MCF 10A (cell line): ENCODE results near the gene LCN12. TPM values are rescaled to one million over a fixed set of nuclear protein-coding genes. Genes with fewer than 3 reads are reported as not detected.

Experiments
- BruUV-seq: library from RNA; stranded (reverse); fragments of 400-500 nt; replicated peaks from 2 replicates; lab custom pipeline; 2021; lab: Mats Ljungman, UMichigan
- CTCF ChIA-PET: fragments of 300-600 bp; sonication (Branson Sonifier 250); formaldehyde crosslinking; extraction: SDS; loops from one replicate; lab custom pipeline; 2021; ENCODE audit warnings: antibody characterized with exemption, inconsistent platforms; lab: Yijun Ruan, JAX
- POLR2A ChIA-PET: fragments of 300-600, 350-650 bp; sonication (Branson Sonifier 250); formaldehyde crosslinking; extraction: SDS; loops from one replicate; lab custom pipeline; 2020; ENCODE audit warnings: antibody characterized with exemption, inconsistent platforms; lab: Yijun Ruan, JAX
- DNase-seq: peaks from one replicate; pipeline ENCODE4 v3.0.0-alpha.2; 2018; ENCODE audit not compliant: unreplicated experiment
- H3K27ac Mint-ChIP-seq: one replicate; pipeline ENCODE4 v1.8.0; 2022; ENCODE audit warnings: mild to moderate bottlenecking, low read depth, mixed read lengths; ENCODE audit not compliant: unreplicated experiment
- H3K27me3 Mint-ChIP-seq: one replicate; pipeline ENCODE4 v1.8.0; 2022; ENCODE audit warnings: mixed read lengths; ENCODE audit not compliant: insufficient read depth, unreplicated experiment
- H3K36me3 Mint-ChIP-seq: one replicate; pipeline ENCODE4 v1.8.0; 2022; ENCODE audit warnings: mild to moderate bottlenecking, moderate library complexity, mixed read lengths; ENCODE audit not compliant: insufficient read depth, unreplicated experiment
- H3K4me1 Mint-ChIP-seq: one replicate; pipeline ENCODE4 v1.8.0; 2022; ENCODE audit warnings: mixed read lengths; ENCODE audit not compliant: insufficient read depth, unreplicated experiment
- H3K4me3 Mint-ChIP-seq: one replicate; pipeline ENCODE4 v1.8.0; 2022; ENCODE audit warnings: mild to moderate bottlenecking, moderate library complexity, mixed read lengths; ENCODE audit not compliant: unreplicated experiment
- H3K9me3 Mint-ChIP-seq: one replicate; pipeline ENCODE4 v1.8.0; 2022; ENCODE audit warnings: mixed read lengths; ENCODE audit not compliant: unreplicated experiment
- intact Hi-C: fragments of 100-400 bp; cut with micrococcal nuclease; formaldehyde crosslinking; loops from 2 replicates; pipeline ENCODE4 v1.14.1; 2022
- total RNA-seq: library from RNA; stranded (reverse); gene quantifications from 2 replicates; pipeline ENCODE4 v1.2.3, GENCODE V29; 2022
- TF ChIP-seq, protein P1 (sequence below): fragments of 200-600 bp; IDR thresholded peaks from one replicate; pipeline ENCODE4 v1.8.0; 2022; ENCODE audit warnings: antibody characterized with exemption, mild to moderate bottlenecking; ENCODE audit not compliant: unreplicated experiment

Gene LCN12
- total RNA-seq, 1 experiment from 2014 or later = 0.86 TPM

DNA sequence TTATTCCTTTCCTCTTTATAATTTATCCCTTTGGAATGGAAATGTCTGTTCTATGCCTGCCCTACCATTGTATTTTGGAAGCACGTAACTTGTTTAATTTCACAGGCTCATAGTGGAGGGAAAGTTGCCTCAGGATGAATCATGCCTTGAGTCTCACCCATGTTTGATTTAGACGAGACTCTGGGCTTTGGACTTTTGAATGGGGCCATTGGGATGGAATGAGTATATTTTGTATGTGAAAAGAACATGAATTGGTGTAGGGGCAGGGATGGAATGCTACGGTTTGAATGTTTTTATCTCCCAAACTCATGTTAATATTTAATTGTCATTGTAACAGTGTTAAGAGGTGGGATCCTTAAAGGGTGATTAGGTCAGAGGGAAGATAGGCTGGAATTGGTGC lies 17.8 kb upstream of the LCN12 start:
- intact Hi-C loops = no loop called here
- peaks cover 15% of the 10 kb centered on the region for H3K4me1 Mint-ChIP-seq
- TF ChIP-seq, protein P1, sequence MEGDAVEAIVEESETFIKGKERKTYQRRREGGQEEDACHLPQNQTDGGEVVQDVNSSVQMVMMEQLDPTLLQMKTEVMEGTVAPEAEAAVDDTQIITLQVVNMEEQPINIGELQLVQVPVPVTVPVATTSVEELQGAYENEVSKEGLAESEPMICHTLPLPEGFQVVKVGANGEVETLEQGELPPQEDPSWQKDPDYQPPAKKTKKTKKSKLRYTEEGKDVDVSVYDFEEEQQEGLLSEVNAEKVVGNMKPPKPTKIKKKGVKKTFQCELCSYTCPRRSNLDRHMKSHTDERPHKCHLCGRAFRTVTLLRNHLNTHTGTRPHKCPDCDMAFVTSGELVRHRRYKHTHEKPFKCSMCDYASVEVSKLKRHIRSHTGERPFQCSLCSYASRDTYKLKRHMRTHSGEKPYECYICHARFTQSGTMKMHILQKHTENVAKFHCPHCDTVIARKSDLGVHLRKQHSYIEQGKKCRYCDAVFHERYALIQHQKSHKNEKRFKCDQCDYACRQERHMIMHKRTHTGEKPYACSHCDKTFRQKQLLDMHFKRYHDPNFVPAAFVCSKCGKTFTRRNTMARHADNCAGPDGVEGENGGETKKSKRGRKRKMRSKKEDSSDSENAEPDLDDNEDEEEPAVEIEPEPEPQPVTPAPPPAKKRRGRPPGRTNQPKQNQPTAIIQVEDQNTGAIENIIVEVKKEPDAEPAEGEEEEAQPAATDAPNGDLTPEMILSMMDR = no peak
- no peaks in the 10 kb centered on the region for H3K27me3 Mint-ChIP-seq
- H3K9me3 Mint-ChIP-seq = no peaks in the 10 kb centered on the region
- H3K27ac Mint-ChIP-seq = no peak overlapping the region
- ChIA-PET CTCF (no interaction called here), POLR2A (interaction anchor here (0.9 kb wide), 1 partner anchor 69 kb away, joined by 3 read pairs; no protein-coding TSS in a partner anchor)
- no peak for DNase-seq
- H3K36me3 Mint-ChIP-seq = peaks cover 16% of the 10 kb centered on the region
- BruUV-seq = no TSS peak
- no peak overlapping the region for H3K4me3 Mint-ChIP-seq

DNA sequence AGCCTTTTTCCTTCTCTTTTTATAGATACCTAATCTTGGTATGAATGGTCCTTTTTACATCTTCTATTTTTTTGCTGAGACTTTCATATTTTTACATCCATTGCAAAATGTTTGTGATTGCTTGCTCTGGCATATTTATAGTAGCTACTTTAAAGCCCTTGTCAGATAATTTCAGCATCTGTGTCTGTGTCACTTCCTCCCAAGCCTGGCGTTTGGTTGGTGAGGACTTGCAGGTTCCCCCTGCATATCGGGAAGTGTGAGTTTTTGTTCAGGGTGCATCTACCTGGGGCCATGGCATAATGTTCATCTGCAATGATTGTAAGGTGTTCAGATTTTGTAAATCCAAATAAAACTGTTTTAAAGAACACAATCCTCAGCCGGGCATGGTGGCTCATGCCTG lies 16.4 kb upstream of the LCN12 start:
- BruUV-seq = no TSS peak
- Mint-ChIP-seq H3K36me3 (peaks cover 27% of the 10 kb centered on the region), H3K27ac (no peak overlapping the region), H3K4me1 (peaks cover 17% of the 10 kb centered on the region), H3K27me3 (no peaks in the 10 kb centered on the region), H3K4me3 (no peak overlapping the region), H3K9me3 (no peaks in the 10 kb centered on the region)
- TF ChIP-seq, protein P1 = no peak
- intact Hi-C loops = no loop called here
- POLR2A ChIA-PET = no interaction called here
- CTCF ChIA-PET = interaction anchor here (0.9 kb wide), 1 partner anchor 91 kb away, joined by 4 read pairs; no protein-coding TSS in a partner anchor
- DNase-seq = no peak

DNA sequence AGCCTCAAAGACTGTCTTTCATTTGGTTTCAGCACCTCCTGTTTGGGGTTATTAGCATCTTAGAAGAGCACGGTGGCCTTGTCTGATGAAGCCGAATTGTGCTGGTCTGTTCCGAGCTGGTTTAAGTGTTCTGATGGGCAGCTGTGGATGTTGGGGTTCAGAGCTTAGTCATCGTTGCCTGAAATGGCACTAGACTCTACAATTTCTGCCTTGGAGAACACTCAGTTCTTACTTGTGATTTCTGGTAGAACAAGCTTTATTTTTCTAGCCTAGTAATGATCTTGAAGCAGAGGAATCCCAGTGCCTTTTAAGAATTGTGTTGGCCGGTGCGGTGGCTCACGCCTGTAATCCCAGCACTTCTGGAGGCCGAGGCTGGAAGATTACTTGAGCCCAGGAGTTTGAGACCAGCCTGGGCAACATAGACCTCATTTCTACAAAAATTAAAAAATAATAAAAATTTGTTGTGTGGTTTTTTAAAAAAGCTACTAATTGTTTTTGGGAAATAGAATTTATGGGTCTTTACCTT lies 15.4 kb upstream of the LCN12 start:
- Mint-ChIP-seq H3K4me3 (no peak overlapping the region), H3K36me3 (peaks cover 32% of the 10 kb centered on the region), H3K27ac (no peak overlapping the region), H3K4me1 (peaks cover 16% of the 10 kb centered on the region), H3K9me3 (no peaks in the 10 kb centered on the region), H3K27me3 (no peaks in the 10 kb centered on the region)
- intact Hi-C loops = no loop called here
- no TSS peak for BruUV-seq
- CTCF ChIA-PET = interaction anchor here (0.7 to 1.2 kb wide), 2 partner anchors 94 to 563 kb away, joined by 3 read pairs; partner anchors contain the start of gene CARD9
- POLR2A ChIA-PET = interaction anchor here (1.3 kb wide), 1 partner anchor 11 kb away, joined by 4 read pairs; no protein-coding TSS in a partner anchor
- DNase-seq = no peak
- TF ChIP-seq, protein P1 = no peak

DNA sequence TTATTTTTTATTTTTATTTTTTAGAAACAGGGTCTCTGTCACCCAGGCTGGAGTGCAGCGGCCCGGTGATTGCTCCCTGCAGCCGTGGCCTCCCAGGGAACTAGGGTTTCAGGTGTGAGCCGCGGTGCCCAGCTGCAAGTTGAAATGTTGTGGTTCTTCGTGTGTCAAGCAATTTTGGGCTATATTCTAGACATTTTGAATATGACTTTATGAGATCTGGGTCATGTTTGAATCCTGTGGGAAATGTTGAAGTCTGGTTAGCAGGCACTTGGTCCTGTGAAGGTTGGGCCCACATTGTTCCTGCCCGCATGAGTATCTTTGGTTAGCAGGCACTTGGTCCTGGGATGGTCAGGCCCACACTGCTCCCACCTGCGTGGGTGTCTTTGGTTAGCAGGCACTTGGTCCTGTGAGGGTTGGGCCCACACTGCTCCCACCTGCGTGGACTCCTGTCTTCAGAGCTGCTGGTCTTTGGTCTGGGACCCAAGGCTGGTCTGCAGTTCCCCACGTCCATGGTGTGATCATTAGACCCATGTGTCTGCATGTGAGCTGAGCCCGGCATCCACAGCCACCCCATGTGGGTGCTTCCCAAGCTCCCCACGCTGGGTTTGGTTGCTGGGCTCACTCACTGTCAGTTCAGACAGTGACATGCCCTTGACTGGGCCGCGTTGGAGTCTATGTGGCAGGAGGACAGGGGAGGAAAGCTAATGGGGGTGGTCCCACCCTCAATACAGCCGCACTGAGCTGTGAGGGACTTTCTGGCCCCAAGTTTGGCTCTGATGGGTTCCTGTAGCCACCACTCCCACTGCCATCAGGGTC lies 14.7 kb upstream of the LCN12 start:
- peaks cover 12% of the 10 kb centered on the region for H3K4me1 Mint-ChIP-seq
- no TSS peak for BruUV-seq
- no peaks in the 10 kb centered on the region for H3K27me3 Mint-ChIP-seq
- DNase-seq = no peak
- peaks cover 35% of the 10 kb centered on the region for H3K36me3 Mint-ChIP-seq
- CTCF ChIA-PET = interaction anchor here (0.7 to 1.3 kb wide), 5 partner anchors 17 to 564 kb away, joined by 3 to 7 read pairs (median 3); partner anchors contain the start of gene CARD9
- H3K27ac Mint-ChIP-seq = no peak overlapping the region
- TF ChIP-seq, protein P1 = no peak
- H3K4me3 Mint-ChIP-seq = no peak overlapping the region
- H3K9me3 Mint-ChIP-seq = no peaks in the 10 kb centered on the region
- POLR2A ChIA-PET = interaction anchor here (1.3 kb wide), 1 partner anchor 11 kb away, joined by 4 read pairs; no protein-coding TSS in a partner anchor
- intact Hi-C loops = no loop called here
